ENCODE results near the gene SUN5.
"Not testable (repeated sequence)": the region's sequence is repeated elsewhere in the genome, so short reads cannot be mapped to it uniquely, and the experiment has no call there.

SUN5 gene

GRCh38 chr20:32966881-32967781, 37.1 kb downstream of the SUN5 start:
- no peak for DNase-seq
- TF ChIP-seq POLR2A (IDR thresholded peaks at IDR 0.05; ENCODE audit: low read length), result no peak
- no peak for TF ChIP-seq GATA1 (IDR thresholded peaks at IDR 0.05; ENCODE audit: low read depth, low read length)

GRCh38 chr20:32966382-32966781, 37.9 kb downstream of the SUN5 start:
- no peak for DNase-seq

GRCh38 chr20:32965581-32966373, 38.5 kb downstream of the SUN5 start:
- no peak for TF ChIP-seq POLR2A (IDR thresholded peaks at IDR 0.05; ENCODE audit: low read length)
- no peak for TF ChIP-seq GATA1 (IDR thresholded peaks at IDR 0.05; ENCODE audit: low read depth, low read length)
- DNase-seq, result no peak

More at GRCh38 chr20:32966382-32966781, 37.9 kb downstream of the SUN5 start:
- TF ChIP-seq POLR2A (IDR thresholded peaks at IDR 0.05; ENCODE audit: low read length) (no peak), GATA1 (IDR thresholded peaks at IDR 0.05; ENCODE audit: low read depth, low read length) (no peak)

GRCh38 chr20:32965115-32965514, 39.1 kb downstream of the SUN5 start:
- no peak for DNase-seq
- no peak for TF ChIP-seq POLR2A (IDR thresholded peaks at IDR 0.05; ENCODE audit: low read length)
- TF ChIP-seq GATA1 (IDR thresholded peaks at IDR 0.05; ENCODE audit: low read depth, low read length), result no peak

- TF ChIP-seq GATA1 (IDR thresholded peaks at IDR 0.05; ENCODE audit: low read depth, low read length) (no peak), POLR2A (IDR thresholded peaks at IDR 0.05; ENCODE audit: low read length) (no peak)
- DNase-seq, result no peak
These were observed 39.7 kb downstream of the SUN5 start for GRCh38 chr20:32964575-32964974.

- TF ChIP-seq GATA1 (IDR thresholded peaks at IDR 0.05; ENCODE audit: low read depth, low read length), result no peak
- TF ChIP-seq POLR2A (IDR thresholded peaks at IDR 0.05; ENCODE audit: low read length), result no peak
- DNase-seq, result no peak
These were observed 41.1 kb downstream of the SUN5 start for GRCh38 chr20:32963176-32963575.

- not testable (repeated sequence) for DNase-seq
These were observed 41.6 kb downstream of the SUN5 start for GRCh38 chr20:32962646-32963045.

- no peak for DNase-seq
These were observed 42.2 kb downstream of the SUN5 start for GRCh38 chr20:32962053-32962452.

GRCh38 chr20:32960849-32961731, 43.1 kb downstream of the SUN5 start:
- no peak for DNase-seq
- TF ChIP-seq POLR2A (IDR thresholded peaks at IDR 0.05; ENCODE audit: low read length), result no peak
- TF ChIP-seq GATA1 (IDR thresholded peaks at IDR 0.05; ENCODE audit: low read depth, low read length), result no peak

More at GRCh38 chr20:32962053-32962452, 42.2 kb downstream of the SUN5 start:
- TF ChIP-seq POLR2A (IDR thresholded peaks at IDR 0.05; ENCODE audit: low read length), result no peak

GRCh38 chr20:32960222-32960518, 44.1 kb downstream of the SUN5 start:
- TF ChIP-seq POLR2A (IDR thresholded peaks at IDR 0.05; ENCODE audit: low read length), result no peak
- TF ChIP-seq GATA1 (IDR thresholded peaks at IDR 0.05; ENCODE audit: low read depth, low read length), result no peak
- DNase-seq, result no peak

GRCh38 chr20:32959351-32960221, 44.6 kb downstream of the SUN5 start:
- no peak for TF ChIP-seq POLR2A (IDR thresholded peaks at IDR 0.05; ENCODE audit: low read length)
- no peak for TF ChIP-seq GATA1 (IDR thresholded peaks at IDR 0.05; ENCODE audit: low read depth, low read length)

GRCh38 chr20:32958574-32958973, 45.7 kb downstream of the SUN5 start:
- DNase-seq, result no peak
- TF ChIP-seq POLR2A (IDR thresholded peaks at IDR 0.05; ENCODE audit: low read length) (no peak), GATA1 (IDR thresholded peaks at IDR 0.05; ENCODE audit: low read depth, low read length) (no peak)

More at GRCh38 chr20:32959351-32960221, 44.6 kb downstream of the SUN5 start:
- no peak for DNase-seq

GRCh38 chr20:32957459-32957858, 46.8 kb downstream of the SUN5 start:
- TF ChIP-seq POLR2A (IDR thresholded peaks at IDR 0.05; ENCODE audit: low read length) (no peak), GATA1 (IDR thresholded peaks at IDR 0.05; ENCODE audit: low read depth, low read length) (no peak)
- DNase-seq, result no peak

- DNase-seq, result not testable (repeated sequence)
These were observed 53.7 kb downstream of the SUN5 start for GRCh38 chr20:32950539-32950938.

Data from erythroblast (primary cell).